PC-9 (cell line): ENCODE results near the gene PRKAG2.

Experiments
- EZH2 ChIP-seq: fragments of 200-600 bp; sonication (generic); IDR thresholded peaks from 2 replicates; pipeline ENCODE4 v1.8.0; 2017; ENCODE audit warnings: antibody characterized with exemption, low read depth
- TF ChIP-seq, protein P1 (sequence below): fragments of 200-600 bp; sonication (generic); conservative IDR thresholded peaks from 2 replicates; pipeline ENCODE4 v1.6.1; 2017; ENCODE audit warnings: mixed run types, antibody characterized with exemption, mild to moderate bottlenecking, moderate library complexity

DNA sequence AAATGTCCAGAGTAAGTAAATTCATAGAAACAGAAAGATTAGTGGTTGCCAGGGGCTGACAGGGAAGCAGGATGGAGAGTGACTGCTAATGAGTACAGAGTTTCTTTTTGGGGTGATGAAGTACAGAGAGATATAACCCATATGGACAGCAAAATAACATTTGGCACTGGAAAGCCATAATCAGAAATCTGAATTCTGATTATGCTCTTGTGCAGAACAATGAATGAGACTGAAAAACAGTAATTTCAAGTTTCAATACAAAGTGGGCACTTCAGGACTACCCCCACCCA is 361.7 kb downstream of the PRKAG2 start:
- TF ChIP-seq, protein P1, sequence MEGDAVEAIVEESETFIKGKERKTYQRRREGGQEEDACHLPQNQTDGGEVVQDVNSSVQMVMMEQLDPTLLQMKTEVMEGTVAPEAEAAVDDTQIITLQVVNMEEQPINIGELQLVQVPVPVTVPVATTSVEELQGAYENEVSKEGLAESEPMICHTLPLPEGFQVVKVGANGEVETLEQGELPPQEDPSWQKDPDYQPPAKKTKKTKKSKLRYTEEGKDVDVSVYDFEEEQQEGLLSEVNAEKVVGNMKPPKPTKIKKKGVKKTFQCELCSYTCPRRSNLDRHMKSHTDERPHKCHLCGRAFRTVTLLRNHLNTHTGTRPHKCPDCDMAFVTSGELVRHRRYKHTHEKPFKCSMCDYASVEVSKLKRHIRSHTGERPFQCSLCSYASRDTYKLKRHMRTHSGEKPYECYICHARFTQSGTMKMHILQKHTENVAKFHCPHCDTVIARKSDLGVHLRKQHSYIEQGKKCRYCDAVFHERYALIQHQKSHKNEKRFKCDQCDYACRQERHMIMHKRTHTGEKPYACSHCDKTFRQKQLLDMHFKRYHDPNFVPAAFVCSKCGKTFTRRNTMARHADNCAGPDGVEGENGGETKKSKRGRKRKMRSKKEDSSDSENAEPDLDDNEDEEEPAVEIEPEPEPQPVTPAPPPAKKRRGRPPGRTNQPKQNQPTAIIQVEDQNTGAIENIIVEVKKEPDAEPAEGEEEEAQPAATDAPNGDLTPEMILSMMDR: no peak
- no peak for TF ChIP-seq EZH2
